M059J (cell line): ENCODE measurements around the gene TBL1X. TPM values are rescaled to one million over a fixed set of nuclear protein-coding genes. Genes with fewer than 3 reads are reported as not detected.
"Not testable (repeated sequence)": the region's sequence is repeated elsewhere in the genome, so short reads cannot be mapped to it uniquely, and the experiment has no call there.

ENCODE experiments used
- DNase-seq: peaks from one replicate; pipeline ENCODE4 v3.0.0-alpha.2; 2012; ENCODE audit warnings: low read depth
- total RNA-seq: library from RNA; depleted of rRNA; stranded (reverse); fragments of >200 nt; shearing (Covaris generic); gene quantifications from 2 replicates; pipeline ENCODE4 v1.2.3, GENCODE V29; 2014

Gene TBL1X
- total RNA-seq, 1 experiment from 2014 or later, result 12.7 TPM

DNA sequence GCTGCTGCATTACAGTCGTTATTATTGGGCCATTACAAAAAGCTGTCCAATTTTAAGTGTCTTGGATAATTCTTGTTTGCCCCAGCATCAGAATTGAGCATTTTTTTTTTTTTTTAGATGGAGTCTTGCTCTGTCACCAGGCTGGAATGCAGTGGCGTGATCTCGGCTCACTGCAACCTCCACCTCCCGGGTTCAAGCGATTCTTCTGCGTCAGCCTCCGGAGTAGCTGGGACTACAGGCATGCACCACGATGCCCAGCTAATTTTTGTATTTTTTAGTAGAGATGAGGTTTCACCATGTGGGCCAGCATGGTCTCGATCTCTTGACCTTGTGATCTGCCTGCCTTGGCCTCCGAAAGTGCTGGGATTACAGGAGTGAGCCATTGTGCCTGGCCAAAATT, 71.3 kb downstream of the TBL1X start:
- DNase-seq, result not testable (repeated sequence)

DNA sequence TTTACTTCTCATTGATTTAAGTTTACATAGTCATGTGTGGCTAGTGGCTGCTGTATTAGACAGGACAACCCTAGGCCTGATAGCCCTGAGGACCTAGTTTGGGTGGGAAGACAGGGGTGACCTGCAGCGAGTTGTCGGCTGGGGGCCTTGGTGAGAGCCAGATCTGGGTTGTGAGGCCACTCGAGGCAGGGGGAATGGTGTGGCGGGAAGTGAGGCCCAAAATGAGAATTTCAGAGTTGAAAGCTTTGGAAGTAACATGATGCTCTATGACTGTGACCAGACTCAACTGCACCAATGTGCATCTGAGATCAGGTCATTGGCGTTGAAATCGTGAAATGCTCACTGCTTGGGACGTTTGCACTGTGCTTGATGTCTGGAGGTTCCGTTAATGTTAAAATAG, 72.9 kb downstream of the TBL1X start:
- DNase-seq, result no peak

DNA sequence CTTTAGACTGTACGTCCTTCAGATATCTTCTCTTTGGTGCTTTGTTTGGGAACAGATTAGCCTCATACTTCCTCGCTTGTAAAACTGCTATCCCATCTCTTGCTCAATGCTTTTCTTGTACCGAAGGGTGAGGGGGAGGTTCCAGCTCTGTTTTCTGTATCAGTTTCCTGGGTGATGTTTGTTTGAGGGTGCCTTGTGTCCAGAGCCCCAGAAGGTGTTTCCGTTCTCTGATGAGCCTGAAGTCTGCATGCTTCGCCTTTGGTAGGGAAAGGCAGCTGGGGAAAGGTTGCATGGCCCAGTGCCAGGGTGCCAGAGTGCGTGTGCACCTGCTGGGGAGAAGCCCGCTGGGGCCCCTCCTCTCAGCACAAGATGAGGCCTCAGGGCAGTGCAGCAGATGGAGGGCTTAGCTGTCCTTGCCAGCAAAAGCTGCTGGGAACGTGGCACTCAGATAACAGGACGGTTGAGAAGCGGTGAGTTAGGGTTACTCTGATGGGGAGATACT, 73.7 kb downstream of the TBL1X start:
- DNase-seq, result no peak

DNA sequence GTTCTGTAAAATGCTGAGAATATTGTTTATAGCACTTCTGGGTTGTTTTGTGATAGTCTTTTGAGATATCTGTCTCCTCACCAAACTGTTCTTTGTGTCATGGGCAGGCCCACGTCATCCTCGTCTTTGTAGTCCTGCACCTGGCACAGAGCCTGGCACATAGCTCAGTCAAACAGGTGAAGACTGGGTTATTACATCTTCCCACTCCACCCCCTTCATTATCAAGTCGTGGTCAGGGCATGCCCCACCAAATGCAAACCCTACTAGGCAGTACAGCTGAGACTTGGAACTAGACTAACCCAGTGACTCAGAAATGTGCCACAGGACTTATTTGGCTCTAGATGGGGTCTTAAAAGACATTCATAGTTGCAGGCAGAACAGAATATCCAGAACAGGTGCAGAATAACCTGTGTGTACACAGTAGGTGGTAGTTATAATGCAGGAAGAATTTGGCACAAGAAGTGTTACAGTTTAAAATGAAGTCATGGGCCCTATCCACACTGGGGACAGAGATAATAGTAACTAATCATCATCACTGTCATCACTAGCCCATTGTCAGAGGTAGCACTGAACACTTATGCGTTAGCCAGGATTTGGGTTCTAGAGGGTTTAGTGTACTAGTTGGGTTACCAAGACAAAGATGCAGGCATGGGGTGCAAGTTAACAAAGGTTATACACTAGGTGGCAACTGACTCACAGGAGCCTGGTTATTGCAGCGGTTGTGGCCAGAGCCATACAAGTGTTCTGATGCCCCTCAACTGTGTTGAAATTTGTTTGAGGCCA, 74.9 kb downstream of the TBL1X start:
- no peak for DNase-seq

GRCh38 chrX:9542106-9542760, 77.4 kb downstream of the TBL1X start:
- no peak for DNase-seq

GRCh38 chrX:9542761-9543111, 77.9 kb downstream of the TBL1X start:
- DNase-seq, result no peak

- no peak for DNase-seq
Observed at GRCh38 chrX:9555354-9555753, 90.5 kb downstream of the TBL1X start.

GRCh38 chrX:9557091-9557490, 92.2 kb downstream of the TBL1X start:
- no peak for DNase-seq

GRCh38 chrX:9557521-9557920, 92.7 kb downstream of the TBL1X start:
- DNase-seq, result no peak

DNA sequence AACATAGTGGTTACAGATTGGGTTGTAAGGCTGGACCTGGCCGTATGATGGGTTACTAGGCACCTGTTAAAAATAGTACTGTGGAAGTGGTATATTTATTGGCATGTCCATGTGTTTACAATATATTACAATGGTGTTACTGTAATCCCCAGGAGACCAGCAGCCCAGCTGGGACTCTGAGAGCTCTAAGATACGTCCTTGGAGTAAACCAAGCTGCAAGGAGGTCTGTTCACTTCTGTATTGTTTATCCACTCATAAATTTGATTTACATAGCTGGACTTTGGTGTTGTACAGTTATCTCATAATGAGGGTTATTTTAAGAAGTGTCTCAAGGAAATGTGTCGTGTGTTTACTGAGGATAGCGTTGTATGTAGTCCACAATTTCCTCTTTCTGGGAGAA, 93.8 kb downstream of the TBL1X start:
- DNase-seq, result no peak

DNA sequence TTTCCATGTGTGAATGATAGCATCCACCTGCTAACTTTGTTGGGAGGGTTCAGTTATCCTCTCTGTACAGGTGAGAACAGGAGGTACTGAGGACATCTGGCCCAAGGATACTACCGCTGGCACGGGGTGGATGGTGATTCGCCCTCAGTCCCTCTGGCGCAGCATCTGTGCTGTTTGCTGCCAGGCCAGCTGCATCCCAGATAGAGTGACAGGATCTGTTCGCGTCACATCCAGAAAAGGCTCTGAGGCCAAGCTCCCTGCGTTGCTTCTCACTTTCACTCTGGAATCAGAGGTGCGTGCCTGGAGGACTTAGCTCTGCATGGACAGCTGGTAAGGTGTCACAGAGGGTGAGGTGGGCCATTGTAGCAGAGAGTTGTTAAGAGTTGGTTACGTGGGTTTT, 95.4 kb downstream of the TBL1X start:
- DNase-seq, result no peak

- DNase-seq, result no peak
Observed at GRCh38 chrX:9561199-9561598, 96.3 kb downstream of the TBL1X start.

GRCh38 chrX:9562851-9563250, 98.0 kb downstream of the TBL1X start:
- peak; percentile 97 for DNase-seq

DNA sequence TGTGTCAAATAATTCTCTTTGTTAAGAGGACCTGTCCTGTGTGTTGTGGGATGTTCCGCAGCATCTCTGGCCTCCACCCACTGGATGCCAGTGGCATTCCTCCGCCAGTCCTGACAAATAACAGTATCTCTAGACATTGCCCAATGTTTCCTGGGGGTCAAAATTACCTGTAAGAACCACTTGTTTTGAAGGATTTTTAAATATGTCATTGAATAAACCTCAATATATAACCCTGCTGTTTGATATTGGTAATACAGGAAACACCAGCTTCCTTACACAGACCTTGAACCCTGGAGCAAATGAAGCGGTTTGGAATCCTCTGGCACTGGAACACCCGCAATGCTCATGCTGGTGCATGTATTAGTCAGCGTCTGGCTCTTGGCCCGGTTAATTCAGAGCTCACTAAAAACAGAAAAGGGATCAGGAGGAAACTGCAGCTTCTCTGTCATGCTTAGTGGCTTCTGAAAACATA, 101.3 kb downstream of the TBL1X start:
- DNase-seq, result peak; percentile 93

- peak; percentile 81 for DNase-seq
Observed at GRCh38 chrX:9569876-9570301, 105.0 kb downstream of the TBL1X start.

DNA sequence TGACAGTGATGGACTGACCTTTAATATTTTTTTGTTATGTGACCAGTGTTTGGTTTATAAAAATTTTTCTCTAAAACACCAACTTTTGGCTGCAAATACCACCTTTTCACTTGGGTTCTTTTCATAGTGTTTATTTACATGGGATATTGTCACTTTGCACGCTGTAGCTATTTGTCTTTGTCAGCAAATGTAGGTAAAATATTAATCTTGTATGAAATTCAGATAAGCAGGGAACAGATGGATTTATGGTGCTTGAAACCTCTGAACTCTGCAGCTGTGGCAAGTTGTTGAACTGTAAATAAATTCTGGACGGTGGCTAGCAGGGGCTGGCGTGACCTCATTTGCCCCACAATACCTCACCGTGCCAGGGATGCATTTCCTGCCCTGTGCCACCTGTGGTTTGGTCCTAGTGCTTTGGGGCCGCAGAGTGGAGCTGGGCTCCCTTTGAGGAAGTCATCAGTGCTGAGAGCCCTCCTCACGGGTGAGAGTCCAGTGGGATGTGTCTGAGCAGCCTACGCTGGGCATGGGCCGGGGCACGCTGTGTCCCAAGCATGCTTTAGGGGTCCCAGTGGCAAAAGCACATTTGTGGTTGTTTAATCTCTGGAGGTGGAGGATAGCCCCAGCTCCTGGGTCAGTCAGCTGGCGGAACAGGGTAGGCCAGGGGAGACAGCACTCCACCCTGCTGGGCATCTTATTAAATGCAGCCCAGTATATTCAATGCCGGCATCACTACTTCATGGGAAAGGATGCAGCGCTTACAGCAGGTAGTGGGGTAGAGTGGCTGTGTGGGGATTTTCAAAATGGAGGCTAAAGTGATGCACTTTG, 108.6 kb downstream of the TBL1X start:
- peak; percentile 65 for DNase-seq

GRCh38 chrX:9576059-9576458, 111.2 kb downstream of the TBL1X start:
- no peak for DNase-seq

- DNase-seq, result no peak
Observed at GRCh38 chrX:9577555-9577954, 112.7 kb downstream of the TBL1X start.

DNA sequence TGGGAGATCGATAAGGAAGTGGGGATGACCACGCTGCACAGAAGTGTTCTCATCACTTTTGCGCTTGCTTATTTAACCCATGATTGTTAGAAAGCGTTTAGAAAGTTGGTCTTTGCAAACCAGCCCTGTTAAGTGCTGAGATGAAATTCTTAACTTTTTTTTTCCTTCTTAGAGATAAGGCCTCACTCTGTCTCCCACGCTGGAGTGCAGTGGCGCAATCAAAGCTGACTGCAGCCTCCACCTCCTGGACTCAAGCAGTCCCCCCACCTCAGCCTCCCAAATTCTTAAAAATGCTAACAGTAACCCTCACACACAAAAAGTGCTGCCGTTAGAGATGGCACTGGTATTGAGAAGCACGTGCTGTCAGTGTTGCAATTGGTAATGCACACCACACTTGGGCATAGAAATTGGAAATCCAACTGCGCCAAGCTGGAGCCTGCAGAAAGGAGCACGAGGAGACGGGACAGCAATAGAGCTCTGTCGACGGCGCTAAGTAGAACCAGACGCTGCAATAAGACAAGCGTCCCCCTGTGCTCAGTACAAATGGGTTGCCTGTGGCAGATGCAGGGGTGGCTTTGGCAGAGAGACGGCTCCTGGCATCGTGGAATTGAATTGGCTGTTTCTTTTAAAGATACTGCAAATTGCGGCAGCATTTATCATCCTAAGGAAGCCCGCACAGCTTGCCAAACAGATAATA, 113.4 kb downstream of the TBL1X start:
- DNase-seq, result no peak

DNA sequence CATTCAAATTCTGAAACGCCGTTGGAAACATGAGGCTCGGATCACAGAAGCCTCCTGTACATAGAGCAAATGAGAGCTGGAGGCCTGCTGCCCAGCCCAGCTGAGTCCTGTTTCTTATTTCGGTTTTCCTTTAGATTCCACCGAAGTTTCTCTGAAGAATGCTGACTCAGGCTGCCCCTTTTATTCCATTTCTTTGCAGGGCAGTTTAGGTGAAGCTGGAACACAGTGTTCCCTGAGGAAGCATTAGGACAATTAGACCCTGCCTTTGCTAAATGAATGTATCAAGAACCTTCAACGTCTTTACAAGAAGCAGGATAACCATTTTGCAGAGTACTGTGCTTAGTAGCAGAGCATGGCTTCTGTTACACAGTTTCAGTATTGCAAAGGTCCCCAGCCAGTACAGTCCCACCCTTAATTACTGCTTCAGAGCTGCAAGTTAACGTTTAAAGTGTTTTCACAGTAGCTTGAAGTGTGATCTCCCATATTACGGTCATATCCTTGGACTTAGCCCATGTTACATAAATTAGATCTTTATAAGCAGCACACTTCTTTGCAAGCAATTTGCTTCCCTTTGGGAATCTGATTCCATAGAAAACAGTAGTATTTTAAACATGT, 117.0 kb downstream of the TBL1X start:
- no peak for DNase-seq

- DNase-seq, result no peak
Observed at GRCh38 chrX:9582956-9583355, 118.1 kb downstream of the TBL1X start.
